Bronchial epithelial cell (primary cell): Measurements from ENCODE around the gene MTURN. TPM values are rescaled to one million over a fixed set of nuclear protein-coding genes. Genes with fewer than 3 reads are reported as not detected.

Source experiments
- DNase-seq: peaks from one replicate; pipeline ENCODE4 v3.0.0-alpha.2; 2010; ENCODE audit warnings: low read depth
- FAIRE-seq: peaks from 2 replicates; lab custom pipeline; 2011; peaks lifted over from hg19 to GRCh38; lab: Jason Lieb, UNC
- H3K27me3 ChIP-seq: 2 replicates; pipeline ENCODE4 v1.5.1; 2011; ENCODE audit warnings: low read length; ENCODE audit not compliant: control insufficient read depth, insufficient read depth
- H3K36me3 ChIP-seq: 2 replicates; pipeline ENCODE4 v1.5.1; 2011; ENCODE audit warnings: low read length; ENCODE audit not compliant: control insufficient read depth, insufficient read depth
- H3K4me3 ChIP-seq: 2 replicates; pipeline ENCODE4 v1.5.1; 2011; ENCODE audit warnings: mild to moderate bottlenecking, low read depth, low read length, control low read depth
- total RNA-seq: library from RNA; depleted of rRNA; stranded (reverse); fragments of >200 nt; gene quantifications from 2 replicates; pipeline ENCODE4 v1.2.1, GENCODE V29; 2014
- TF ChIP-seq, protein P1 (sequence below): IDR thresholded peaks from 2 replicates; pipeline ENCODE4 v1.5.1; 2011; ENCODE audit warnings: mild to moderate bottlenecking, moderate library complexity, low read length, control low read depth, inconsistent platforms; ENCODE audit not compliant: insufficient read depth, severe bottlenecking

The MTURN gene
- total RNA-seq, 1 donor from 2014 or later, result 43.7 TPM

DNA sequence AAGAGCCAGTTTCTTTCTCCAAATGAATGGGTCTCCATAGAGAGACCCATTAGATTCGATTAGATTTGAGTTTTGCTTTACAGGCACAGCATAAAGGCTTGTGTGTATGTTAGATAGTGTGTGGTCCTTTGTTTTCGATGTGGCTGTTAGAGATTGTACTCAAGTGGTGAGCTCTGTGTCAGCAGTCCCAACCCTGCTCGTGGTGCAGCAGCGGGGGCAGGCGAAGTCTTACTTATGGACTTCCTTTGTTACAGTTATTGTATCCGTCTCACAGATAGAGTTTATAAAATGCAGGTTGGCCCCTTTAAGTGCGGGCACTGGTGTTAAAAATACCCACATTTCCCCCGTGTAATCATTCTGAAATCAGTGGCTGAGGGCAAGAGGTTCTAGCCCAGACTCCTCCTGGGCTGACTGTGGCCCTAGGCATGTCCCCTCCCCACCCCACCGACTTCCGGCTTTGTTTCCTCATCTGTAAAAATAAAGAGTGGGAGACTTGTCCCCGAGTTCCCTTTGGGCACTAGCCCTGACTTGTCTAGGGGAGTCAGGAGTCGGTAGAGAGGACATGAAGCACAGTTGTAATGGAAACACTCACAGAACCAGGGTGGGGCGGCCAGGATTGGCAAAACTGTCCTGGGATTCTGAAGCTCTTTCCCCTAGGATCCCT is 28.6 kb downstream of the MTURN start:
- no peaks in the 10 kb centered on the region for H3K27me3 ChIP-seq
- FAIRE-seq, result no peak
- peak; percentile 94 for DNase-seq
- H3K4me3 ChIP-seq, result no peak overlapping the region
- TF ChIP-seq, protein P1, sequence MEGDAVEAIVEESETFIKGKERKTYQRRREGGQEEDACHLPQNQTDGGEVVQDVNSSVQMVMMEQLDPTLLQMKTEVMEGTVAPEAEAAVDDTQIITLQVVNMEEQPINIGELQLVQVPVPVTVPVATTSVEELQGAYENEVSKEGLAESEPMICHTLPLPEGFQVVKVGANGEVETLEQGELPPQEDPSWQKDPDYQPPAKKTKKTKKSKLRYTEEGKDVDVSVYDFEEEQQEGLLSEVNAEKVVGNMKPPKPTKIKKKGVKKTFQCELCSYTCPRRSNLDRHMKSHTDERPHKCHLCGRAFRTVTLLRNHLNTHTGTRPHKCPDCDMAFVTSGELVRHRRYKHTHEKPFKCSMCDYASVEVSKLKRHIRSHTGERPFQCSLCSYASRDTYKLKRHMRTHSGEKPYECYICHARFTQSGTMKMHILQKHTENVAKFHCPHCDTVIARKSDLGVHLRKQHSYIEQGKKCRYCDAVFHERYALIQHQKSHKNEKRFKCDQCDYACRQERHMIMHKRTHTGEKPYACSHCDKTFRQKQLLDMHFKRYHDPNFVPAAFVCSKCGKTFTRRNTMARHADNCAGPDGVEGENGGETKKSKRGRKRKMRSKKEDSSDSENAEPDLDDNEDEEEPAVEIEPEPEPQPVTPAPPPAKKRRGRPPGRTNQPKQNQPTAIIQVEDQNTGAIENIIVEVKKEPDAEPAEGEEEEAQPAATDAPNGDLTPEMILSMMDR, result no peak
- H3K36me3 ChIP-seq, result peaks cover 3% of the 10 kb centered on the region

DNA sequence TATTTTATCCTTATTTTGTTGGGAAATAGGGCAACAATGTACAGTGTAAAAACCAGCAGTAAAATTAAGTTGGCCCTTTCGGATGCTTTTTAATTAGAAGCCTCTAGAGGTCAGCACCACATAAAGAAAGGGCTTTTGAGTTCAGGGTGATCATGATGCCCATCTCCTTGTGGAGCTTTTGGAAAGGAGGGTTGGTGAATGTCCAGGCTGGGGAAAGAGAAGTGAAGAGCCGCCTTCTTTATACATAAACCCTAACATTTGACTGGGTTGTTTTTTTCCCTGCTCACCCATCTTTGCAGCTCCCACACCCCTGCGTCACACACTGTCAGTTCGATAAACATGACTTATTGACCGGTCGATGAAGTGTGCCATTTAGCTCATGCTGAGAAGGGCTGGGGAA is 29.8 kb downstream of the MTURN start:
- TF ChIP-seq, protein P1, result peak; percentile 55
- DNase-seq (peak; percentile 81), FAIRE-seq (no peak)
- H3K36me3 ChIP-seq, result peaks cover 2% of the 10 kb centered on the region
- no peaks in the 10 kb centered on the region for H3K27me3 ChIP-seq
- no peak overlapping the region for H3K4me3 ChIP-seq

DNA sequence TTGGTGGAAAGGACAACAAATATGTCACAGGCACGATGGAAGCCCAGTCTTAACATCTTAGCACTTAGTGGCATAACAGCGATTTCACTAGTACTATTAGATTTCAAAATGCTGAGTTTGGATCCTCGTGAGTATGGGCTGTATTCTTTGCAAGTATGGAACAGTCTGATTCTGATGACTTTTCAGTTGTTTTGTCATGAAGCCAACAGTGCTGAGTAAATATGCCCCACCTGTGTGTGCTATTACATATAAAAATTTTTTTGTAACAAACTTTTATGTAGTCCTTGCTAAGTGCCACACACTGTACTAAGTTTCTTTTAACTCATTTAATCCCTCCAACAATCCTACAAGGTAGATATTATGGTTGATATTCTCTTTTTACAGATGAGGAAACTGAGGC is 30.8 kb downstream of the MTURN start:
- DNase-seq (peak; percentile 85), FAIRE-seq (no peak)
- TF ChIP-seq, protein P1, result no peak
- Histone ChIP-seq H3K27me3 (no peaks in the 10 kb centered on the region), H3K36me3 (no peaks in the 10 kb centered on the region), H3K4me3 (no peak overlapping the region)

DNA sequence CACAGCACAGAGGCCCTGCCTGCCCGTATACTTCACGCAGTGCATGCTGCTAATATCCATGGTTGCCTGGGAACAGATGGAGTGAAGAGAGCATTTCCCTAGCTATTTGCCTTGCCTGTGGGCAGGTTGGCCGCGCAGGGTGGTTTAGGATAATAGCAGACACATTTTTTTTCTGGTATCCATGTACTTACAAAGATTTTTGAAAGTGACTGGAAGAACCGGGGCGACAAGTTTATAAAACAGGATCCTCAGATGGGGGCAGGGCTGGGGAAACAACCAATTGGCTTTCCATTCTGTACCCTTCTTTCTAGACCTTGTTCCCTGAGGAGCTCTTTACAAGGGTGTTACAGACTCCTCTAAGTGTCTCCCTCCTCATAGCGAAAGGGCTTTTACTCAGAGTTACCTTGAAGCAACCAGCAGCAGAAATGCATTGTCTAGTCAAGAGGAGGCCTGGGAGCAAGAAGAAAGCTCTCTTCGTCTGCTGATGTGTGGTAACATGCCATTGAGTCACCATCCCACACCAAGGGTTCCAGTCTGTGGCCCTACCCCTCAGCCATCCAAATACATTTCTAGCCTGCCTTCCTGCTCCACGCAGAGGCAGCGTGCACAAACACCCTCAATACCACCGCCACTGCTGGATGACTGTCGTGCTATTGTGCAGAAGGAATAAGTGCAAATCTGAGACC is 31.5 kb downstream of the MTURN start:
- no peaks in the 10 kb centered on the region for H3K36me3 ChIP-seq
- H3K27me3 ChIP-seq, result no peaks in the 10 kb centered on the region
- TF ChIP-seq, protein P1, result no peak
- peak; percentile 93 for DNase-seq
- no peak overlapping the region for H3K4me3 ChIP-seq
- FAIRE-seq, result peak; percentile 7

DNA sequence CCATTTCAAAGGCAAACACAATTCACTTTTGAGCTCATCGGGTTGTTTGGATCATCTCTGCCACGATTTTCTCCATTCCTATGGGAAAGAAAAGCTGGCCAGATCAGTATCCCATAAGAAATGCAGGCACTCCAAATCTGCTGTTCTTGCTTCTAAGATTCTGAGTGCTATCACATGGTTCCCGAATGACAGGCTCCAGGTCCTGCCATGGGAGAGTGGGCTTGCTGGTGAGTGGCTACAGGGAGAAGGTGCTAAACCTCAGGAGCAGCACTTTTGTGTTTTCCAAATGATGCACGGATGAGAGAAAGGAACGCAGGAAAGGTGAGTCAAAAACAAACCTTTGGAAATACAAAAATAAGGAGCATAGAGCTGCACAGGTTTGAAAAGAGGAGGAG is 32.1 kb downstream of the MTURN start:
- TF ChIP-seq, protein P1, result no peak
- DNase-seq, result peak; percentile 41
- FAIRE-seq, result no peak
- Histone ChIP-seq H3K4me3 (no peak overlapping the region), H3K27me3 (no peaks in the 10 kb centered on the region), H3K36me3 (no peaks in the 10 kb centered on the region)
